GM21723 (cell line): ENCODE measurements around the gene KRT14.

Source experiments
- ATAC-seq: cut with Tn5 transposase; IDR thresholded peaks from one replicate; pipeline ENCODE4 v1.9.1; 2021; ENCODE audit warnings: mild to moderate bottlenecking, moderate library complexity; ENCODE audit not compliant: unreplicated experiment

The KRT14 gene

GRCh38 chr17:41533613-41534012, 53.1 kb downstream of the KRT14 start:
- no peak for ATAC-seq

GRCh38 chr17:41532947-41533570, 53.6 kb downstream of the KRT14 start:
- no peak for ATAC-seq
